ENCODE results near the gene KCNH1.

KCNH1 gene

GRCh38 chr1:210920258-210920657 is 213.7 kb downstream of the KCNH1 start:
- no peak for DNase-seq (ENCODE audit: low spot score)

- DNase-seq (ENCODE audit: low spot score): no peak
Measured at GRCh38 chr1:210918893-210919292, 215.1 kb downstream of the KCNH1 start.

GRCh38 chr1:210917560-210918169 is 216.3 kb downstream of the KCNH1 start:
- DNase-seq (ENCODE audit: low spot score): no peak

GRCh38 chr1:210916548-210916947 is 217.4 kb downstream of the KCNH1 start:
- no peak for DNase-seq (ENCODE audit: low spot score)

- no peak for DNase-seq (ENCODE audit: low spot score)
Measured at GRCh38 chr1:210915890-210916507, 217.9 kb downstream of the KCNH1 start.

GRCh38 chr1:210912752-210913151 is 221.2 kb downstream of the KCNH1 start:
- DNase-seq (ENCODE audit: low spot score): no peak

- no peak for DNase-seq (ENCODE audit: low spot score)
Measured at GRCh38 chr1:210910020-210910575, 223.8 kb downstream of the KCNH1 start.

- no peak for DNase-seq (ENCODE audit: low spot score)
Measured at GRCh38 chr1:210908791-210909190, 225.2 kb downstream of the KCNH1 start.

GRCh38 chr1:210908257-210908656 is 225.7 kb downstream of the KCNH1 start:
- DNase-seq (ENCODE audit: low spot score): no peak

- no peak for DNase-seq (ENCODE audit: low spot score)
Measured at GRCh38 chr1:210907251-210907805, 226.6 kb downstream of the KCNH1 start.

GRCh38 chr1:210905944-210906453 is 227.9 kb downstream of the KCNH1 start:
- no peak for DNase-seq (ENCODE audit: low spot score)

- DNase-seq (ENCODE audit: low spot score): no peak
Measured at GRCh38 chr1:210905365-210905904, 228.5 kb downstream of the KCNH1 start.

- DNase-seq (ENCODE audit: low spot score): no peak
Measured at GRCh38 chr1:210901981-210902770, 231.8 kb downstream of the KCNH1 start.

GRCh38 chr1:210900820-210901219 is 233.1 kb downstream of the KCNH1 start:
- DNase-seq (ENCODE audit: low spot score): no peak

- DNase-seq (ENCODE audit: low spot score): no peak
Measured at GRCh38 chr1:210900079-210900478, 233.9 kb downstream of the KCNH1 start.

GRCh38 chr1:210899676-210900075 is 234.3 kb downstream of the KCNH1 start:
- no peak for DNase-seq (ENCODE audit: low spot score)

- DNase-seq (ENCODE audit: low spot score): no peak
Measured at GRCh38 chr1:210898473-210898872, 235.5 kb downstream of the KCNH1 start.

GRCh38 chr1:210883821-210884220 is 250.1 kb downstream of the KCNH1 start:
- peak; percentile 10 for DNase-seq (ENCODE audit: low spot score)

- DNase-seq (ENCODE audit: low spot score): peak; percentile 58
Measured at GRCh38 chr1:210882414-210883221, 251.3 kb downstream of the KCNH1 start.

- no peak for DNase-seq (ENCODE audit: low spot score)
Measured at GRCh38 chr1:210878564-210878963, 255.4 kb downstream of the KCNH1 start.

GRCh38 chr1:210876275-210876674 is 257.7 kb downstream of the KCNH1 start:
- no peak for DNase-seq (ENCODE audit: low spot score)
